GM06990 (cell line): ENCODE data around the gene EMILIN1.
A peak's percentile ranks its signal among the peaks of the same experiment; 100 is the strongest.
"Not testable (repeated sequence)": the region's sequence is repeated elsewhere in the genome, so short reads cannot be mapped to it uniquely, and the experiment has no call there.

ENCODE experiments used
- DNase-seq: peaks from one replicate; pipeline ENCODE4 v3.0.0-alpha.2; 2011; ENCODE audit not compliant: insufficient read length; ENCODE audit errors: extremely low read depth
- H3K27me3 ChIP-seq: replicated peaks from 2 replicates; pipeline ENCODE4 v1.6.0; 2011; ENCODE audit warnings: low read length; ENCODE audit not compliant: control insufficient read depth, insufficient read depth
- H3K36me3 ChIP-seq: 2 replicates; pipeline ENCODE4 v1.5.1; 2011; ENCODE audit warnings: low read length; ENCODE audit not compliant: control insufficient read depth, insufficient read depth
- H3K4me3 ChIP-seq: replicated peaks from 2 replicates; pipeline ENCODE4 v1.5.1; 2011; ENCODE audit warnings: low read depth, mild to moderate bottlenecking, control low read depth, low read length
- CTCF ChIP-seq: IDR thresholded peaks from 2 replicates; pipeline ENCODE4 v1.5.1; 2011; ENCODE audit warnings: low read length, control low read depth, mild to moderate bottlenecking, inconsistent platforms; ENCODE audit not compliant: insufficient read depth, poor library complexity, severe bottlenecking

Gene EMILIN1

GRCh38 chr2:27109083-27109482, 30.7 kb downstream of the EMILIN1 start:
- Histone ChIP-seq H3K36me3 (no peaks in the 10 kb centered on the region), H3K4me3 (no peak overlapping the region), H3K27me3 (no peaks in the 10 kb centered on the region)
- DNase-seq = no peak
- no peak for TF ChIP-seq CTCF

GRCh38 chr2:27110603-27111352, 32.4 kb downstream of the EMILIN1 start:
- H3K27me3 ChIP-seq, H3K4me3 ChIP-seq, DNase-seq, H3K36me3 ChIP-seq: not testable (repeated sequence)

DNA sequence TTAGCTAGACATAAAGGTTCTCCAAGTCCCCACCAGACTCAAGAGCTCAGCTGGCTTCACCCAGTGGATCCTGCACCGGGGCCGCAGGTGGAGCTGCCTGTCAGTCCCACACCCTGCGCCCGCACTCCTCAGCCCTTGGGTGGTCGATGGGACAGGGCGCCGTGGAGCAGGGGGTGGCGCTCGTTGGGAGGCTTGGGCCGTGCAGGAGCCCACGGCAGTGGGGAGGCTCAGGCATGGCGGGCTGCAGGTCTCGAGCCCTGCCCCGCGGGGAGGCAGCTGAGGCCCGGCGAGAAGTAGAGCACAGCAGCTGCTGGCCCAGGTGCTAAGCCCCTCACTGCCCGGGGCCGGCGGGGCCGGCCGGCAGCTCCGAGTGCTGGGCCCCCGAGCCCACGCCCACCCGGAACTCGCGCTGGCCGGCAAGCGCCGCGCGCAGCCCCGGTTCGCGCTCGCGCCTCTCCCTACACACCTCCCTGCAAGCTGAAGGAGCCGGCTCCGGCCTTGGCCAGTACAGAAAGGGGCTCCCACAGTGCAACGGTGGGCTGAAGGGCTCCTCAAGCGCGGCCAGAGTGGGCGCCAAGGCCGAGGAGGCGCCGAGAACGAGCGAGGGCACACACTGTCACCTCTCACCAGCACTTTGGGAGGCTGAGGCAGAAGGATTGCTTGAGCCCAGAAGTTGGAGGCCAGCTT, 33.1 kb downstream of the EMILIN1 start:
- not testable (repeated sequence) for H3K36me3 ChIP-seq, H3K4me3 ChIP-seq, DNase-seq, H3K27me3 ChIP-seq

- Histone ChIP-seq H3K36me3 (no peaks in the 10 kb centered on the region), H3K27me3 (peaks cover 4% of the 10 kb centered on the region), H3K4me3 (no peak overlapping the region)
- no peak for TF ChIP-seq CTCF
- no peak for DNase-seq
Observed at GRCh38 chr2:27115519-27115918, 37.1 kb downstream of the EMILIN1 start.

DNA sequence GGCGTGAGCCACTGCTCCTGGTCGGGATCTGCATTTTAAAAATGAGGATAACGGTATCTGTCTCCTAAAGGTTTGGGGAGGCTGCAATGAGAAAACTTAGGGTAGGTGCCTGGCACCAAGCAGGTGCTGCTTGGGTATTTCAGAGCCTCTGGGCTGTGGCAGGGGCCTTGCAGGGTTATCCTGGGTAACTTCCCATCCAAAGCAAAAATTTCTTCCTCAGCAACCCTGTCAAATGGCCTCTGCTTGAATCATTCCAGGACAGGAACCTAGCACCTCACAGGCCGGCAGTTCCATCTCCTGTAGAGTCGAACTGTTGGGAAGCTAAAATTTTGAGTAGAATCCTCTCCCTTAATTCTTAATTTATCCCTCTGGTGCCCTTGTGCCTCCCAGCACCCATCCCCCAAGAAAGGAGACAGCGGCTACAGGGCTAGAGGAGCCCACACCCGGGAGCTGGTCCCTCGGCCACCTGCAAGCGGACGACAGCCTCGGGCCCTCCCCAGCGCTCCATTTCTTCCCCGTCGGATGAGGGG, 39.6 kb downstream of the EMILIN1 start:
- Histone ChIP-seq H3K36me3 (no peaks in the 10 kb centered on the region), H3K27me3 (peaks cover 4% of the 10 kb centered on the region), H3K4me3 (no peak overlapping the region)
- DNase-seq = no peak
- TF ChIP-seq CTCF = no peak

- DNase-seq = no peak
- Histone ChIP-seq H3K36me3 (no peaks in the 10 kb centered on the region), H3K27me3 (peaks cover 4% of the 10 kb centered on the region), H3K4me3 (peak within 1 kb of the TSS; percentile 30)
- TF ChIP-seq CTCF = no peak
Observed at GRCh38 chr2:27118525-27119329, 40.3 kb downstream of the EMILIN1 start, which contains the start of gene CGREF1. Gene CGREF1 (minus strand): TSS chr2:27119128. CDS start chr2:27104366, 14,762 bp downstream.

DNA sequence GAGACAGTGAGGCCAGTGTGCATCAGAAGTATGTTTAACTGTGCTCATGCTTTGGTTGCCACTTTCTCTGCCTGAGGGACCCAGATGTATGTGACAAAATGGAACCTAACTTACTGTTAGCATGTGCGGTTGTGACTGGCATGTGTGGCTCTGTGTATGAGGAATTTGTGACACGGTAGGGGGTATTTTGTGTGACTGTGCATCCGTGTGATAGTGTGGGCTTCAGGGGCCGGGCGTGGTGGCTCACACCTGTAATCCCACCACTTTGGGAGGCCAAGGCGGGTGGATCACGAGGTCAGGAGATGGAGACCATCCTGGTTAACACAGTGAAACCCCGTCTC, 40.9 kb downstream of the EMILIN1 start:
- not testable (repeated sequence) for H3K4me3 ChIP-seq, H3K27me3 ChIP-seq, DNase-seq

More for the DNA sequence above, 40.9 kb downstream of the EMILIN1 start:
- not testable (repeated sequence) for H3K36me3 ChIP-seq
